ENCODE measurements around the gene STK38L. TPM values are rescaled to one million over a fixed set of nuclear protein-coding genes. Genes with fewer than 3 reads are reported as not detected.

The STK38L gene
- total RNA-seq, 2 donors from 2014 or later, result 13.7 to 14.5 TPM

DNA sequence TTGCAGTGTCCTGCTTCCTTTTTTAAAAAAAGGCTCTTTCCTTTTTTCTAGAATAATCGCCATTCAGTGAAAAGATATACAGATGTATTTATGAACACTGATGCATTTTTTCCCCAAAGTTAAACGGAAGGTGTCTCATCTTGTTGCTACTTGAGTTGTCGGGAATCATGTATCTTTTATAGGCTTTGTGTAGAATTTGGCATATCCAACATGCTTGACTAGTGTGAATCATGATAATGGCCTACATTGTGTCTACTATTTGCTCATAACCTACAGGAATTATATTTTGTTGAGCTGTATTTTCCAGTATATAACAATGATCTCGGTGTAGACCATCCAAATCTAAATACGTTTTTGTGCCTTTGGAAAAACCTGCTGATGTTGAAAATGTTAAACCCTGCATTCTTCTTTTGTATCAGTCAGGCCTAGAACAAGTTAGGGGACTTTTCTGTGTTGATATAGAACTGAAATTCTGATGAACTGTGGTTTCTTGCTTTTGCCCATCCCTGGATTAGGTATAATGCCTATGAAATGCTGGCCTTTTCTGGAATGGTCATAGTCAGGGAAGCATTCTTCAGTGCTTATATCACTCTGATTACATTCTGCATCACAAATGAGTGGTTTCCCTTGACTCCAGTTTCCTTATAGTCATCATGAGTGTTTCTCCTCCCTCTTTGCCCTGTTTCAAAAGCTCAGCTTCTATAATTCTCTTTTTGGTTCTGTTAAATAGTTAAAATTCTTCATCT lies 99.3 kb downstream of the STK38L start:
- no peaks in the 10 kb centered on the region for H3K36me3 Mint-ChIP-seq
- no peak overlapping the region for H3K4me3 Mint-ChIP-seq
- H3K27me3 Mint-ChIP-seq, result peaks cover 5 to 6% of the 10 kb centered on the region in 2 donors
- H3K9me3 Mint-ChIP-seq, result no peaks in the 10 kb centered on the region
- DNase-seq (ENCODE audit: low spot score) (no peak), ATAC-seq (no peak)
- no peak overlapping the region for H3K27ac Mint-ChIP-seq
- peaks cover 0 to 9% of the 10 kb centered on the region in 2 donors for H3K4me1 Mint-ChIP-seq (ENCODE audit: low read depth in 2 of 2)

DNA sequence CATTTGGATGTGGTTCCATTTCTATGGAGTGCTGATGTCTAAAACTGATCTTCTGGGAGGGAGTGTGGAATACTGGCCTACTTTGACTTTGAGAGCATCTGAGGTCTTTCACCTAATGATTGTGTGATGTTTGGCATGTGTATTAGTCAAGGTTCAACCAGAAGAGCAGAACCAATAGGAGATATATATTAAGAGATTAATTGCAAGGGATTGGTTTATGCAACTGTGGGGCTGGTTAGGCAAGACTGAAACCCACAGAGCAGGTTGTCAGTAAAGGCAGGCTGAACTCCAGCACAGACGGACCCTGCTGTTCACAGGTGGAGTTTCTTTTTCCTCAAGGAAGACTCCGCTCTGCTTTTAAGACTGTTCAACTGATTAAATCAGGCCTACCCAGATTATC lies 100.2 kb downstream of the STK38L start:
- H3K27ac Mint-ChIP-seq, result no peak overlapping the region
- H3K27me3 Mint-ChIP-seq, result peaks cover 5 to 6% of the 10 kb centered on the region in 2 donors
- DNase-seq (ENCODE audit: low spot score) (no peak), ATAC-seq (no peak)
- no peaks in the 10 kb centered on the region for H3K9me3 Mint-ChIP-seq
- no peaks in the 10 kb centered on the region for H3K36me3 Mint-ChIP-seq
- H3K4me1 Mint-ChIP-seq (ENCODE audit: low read depth in 2 of 2), result peaks cover 0 to 7% of the 10 kb centered on the region in 2 donors
- H3K4me3 Mint-ChIP-seq, result no peak overlapping the region

DNA sequence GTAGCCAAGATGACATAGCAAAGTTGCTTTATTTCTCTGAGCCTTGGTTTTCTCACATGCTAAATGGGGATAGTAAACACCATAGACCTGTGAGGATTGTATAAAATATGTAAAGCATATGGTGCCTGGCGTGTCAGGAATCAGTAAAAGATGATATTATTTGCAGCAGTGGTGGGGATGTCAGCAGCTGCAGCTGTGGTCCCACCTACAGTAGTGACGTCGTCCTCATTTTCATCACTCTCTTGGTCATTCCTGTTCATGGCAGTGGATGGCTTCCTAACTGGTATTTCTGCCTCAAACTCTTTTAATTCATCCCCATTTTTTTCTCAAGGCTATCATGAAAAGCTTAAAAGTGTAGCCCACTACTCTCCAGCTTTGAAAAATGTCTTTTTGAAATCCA lies 100.7 kb downstream of the STK38L start:
- DNase-seq (ENCODE audit: low spot score) (no peak), ATAC-seq (no peak)
- Mint-ChIP-seq H3K4me3 (no peak overlapping the region), H3K4me1 (ENCODE audit: low read depth in 2 of 2) (peaks cover 0 to 7% of the 10 kb centered on the region in 2 donors), H3K9me3 (no peaks in the 10 kb centered on the region), H3K27me3 (peaks cover 5 to 6% of the 10 kb centered on the region in 2 donors), H3K36me3 (no peaks in the 10 kb centered on the region), H3K27ac (no peak overlapping the region)

DNA sequence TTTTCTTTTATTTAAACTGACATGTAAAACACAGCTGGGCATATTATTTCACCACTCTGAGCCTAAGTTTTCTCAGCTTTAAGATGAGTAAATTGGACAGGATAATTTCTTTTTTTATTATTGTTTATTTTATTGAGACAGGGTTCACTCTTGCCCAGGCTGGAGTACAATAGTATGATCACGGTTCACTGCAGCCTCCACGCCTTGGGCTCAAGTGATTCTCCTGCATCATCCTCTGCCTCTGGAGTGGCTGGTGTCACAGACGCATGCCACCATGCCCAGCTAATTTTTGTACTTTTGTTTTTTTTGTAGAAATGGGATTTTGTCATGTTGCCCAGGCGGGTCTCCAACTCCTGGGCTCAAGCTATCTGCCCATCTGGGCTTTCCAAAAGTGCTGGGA lies 101.3 kb downstream of the STK38L start:
- no peak for DNase-seq (ENCODE audit: low spot score)
- peaks cover 3 to 4% of the 10 kb centered on the region in 2 donors for H3K27me3 Mint-ChIP-seq
- no peaks in the 10 kb centered on the region for H3K36me3 Mint-ChIP-seq
- no peak for ATAC-seq
- no peaks in the 10 kb centered on the region for H3K9me3 Mint-ChIP-seq
- no peak overlapping the region for H3K4me3 Mint-ChIP-seq
- H3K27ac Mint-ChIP-seq, result no peak overlapping the region
- peaks cover 0 to 5% of the 10 kb centered on the region in 2 donors for H3K4me1 Mint-ChIP-seq (ENCODE audit: low read depth in 2 of 2)

DNA sequence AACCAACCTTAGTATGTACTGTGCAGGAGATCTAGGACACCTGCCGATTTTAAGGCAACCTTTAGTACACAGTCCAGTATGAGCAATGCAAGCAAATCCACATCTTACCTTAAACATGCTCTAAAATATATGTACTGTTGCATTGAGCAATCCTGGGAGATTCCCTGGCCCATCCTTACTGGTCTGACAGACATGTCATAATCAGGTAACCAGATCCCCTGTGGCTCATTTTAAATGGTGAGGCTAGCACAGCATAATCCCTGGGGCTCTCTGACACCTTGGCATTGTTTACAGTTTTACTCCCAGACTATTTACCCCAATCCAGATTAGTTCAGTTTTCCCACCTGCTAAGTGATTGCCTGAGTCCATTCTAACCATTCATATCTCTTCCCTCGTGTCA lies 103.7 kb downstream of the STK38L start:
- no peak for ATAC-seq
- H3K4me1 Mint-ChIP-seq (ENCODE audit: low read depth in 2 of 2), result peaks cover 0 to 5% of the 10 kb centered on the region in 2 donors
- H3K27me3 Mint-ChIP-seq, result peaks cover 0 to 3% of the 10 kb centered on the region in 2 donors
- no peak for DNase-seq (ENCODE audit: low spot score)
- no peaks in the 10 kb centered on the region for H3K9me3 Mint-ChIP-seq
- H3K36me3 Mint-ChIP-seq, result no peaks in the 10 kb centered on the region
- no peak overlapping the region for H3K27ac Mint-ChIP-seq
- H3K4me3 Mint-ChIP-seq, result no peak overlapping the region

DNA sequence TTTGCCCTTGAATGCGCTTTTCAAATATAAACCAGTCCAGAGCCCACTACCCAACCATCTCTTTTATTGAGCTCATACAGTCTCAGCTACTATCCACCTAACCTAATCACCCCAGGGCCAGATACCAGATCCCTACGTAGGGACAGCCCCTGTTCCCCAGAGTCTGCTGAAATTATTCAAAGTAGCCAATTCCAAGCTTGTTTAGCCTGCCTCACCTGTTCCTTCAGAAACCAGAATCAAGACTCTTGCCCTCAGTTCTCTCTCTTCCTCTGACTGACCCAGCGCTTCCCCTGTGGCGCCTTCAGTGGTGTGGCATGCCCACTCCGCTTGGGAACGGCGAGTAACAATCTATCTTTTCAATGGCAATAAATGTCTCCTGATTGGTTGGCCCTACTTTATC lies 107.4 kb downstream of the STK38L start:
- Mint-ChIP-seq H3K4me1 (ENCODE audit: low read depth in 2 of 2) (peaks cover 0 to 5% of the 10 kb centered on the region in 2 donors), H3K9me3 (no peaks in the 10 kb centered on the region), H3K4me3 (no peak overlapping the region), H3K36me3 (no peaks in the 10 kb centered on the region), H3K27ac (no peak overlapping the region), H3K27me3 (peaks cover 0 to 3% of the 10 kb centered on the region in 2 donors)
- no peak for ATAC-seq
- DNase-seq (ENCODE audit: low spot score), result no peak

DNA sequence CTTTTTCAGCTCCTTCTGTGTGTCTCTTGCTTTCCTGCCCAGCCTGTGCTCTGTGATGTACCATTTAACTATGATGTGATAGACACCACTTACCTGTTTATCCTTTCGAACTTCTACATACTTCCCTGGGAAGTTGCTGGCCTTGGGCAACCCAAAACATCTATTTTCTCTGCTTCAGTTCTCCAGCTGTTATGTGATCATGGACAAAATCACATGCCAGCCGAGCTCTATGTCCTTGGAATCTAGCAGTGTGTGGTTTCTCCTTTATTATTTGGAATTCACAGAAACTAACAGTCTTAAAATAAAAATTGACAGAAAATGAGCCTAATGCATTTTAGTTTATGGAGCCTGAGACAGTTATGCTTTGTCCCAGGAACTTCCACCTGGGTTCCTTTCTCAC lies 111.4 kb downstream of the STK38L start:
- no peaks in the 10 kb centered on the region for H3K36me3 Mint-ChIP-seq
- no peaks in the 10 kb centered on the region for H3K4me1 Mint-ChIP-seq (ENCODE audit: low read depth in 2 of 2)
- H3K4me3 Mint-ChIP-seq, result no peak overlapping the region
- H3K27ac Mint-ChIP-seq, result no peak overlapping the region
- DNase-seq (ENCODE audit: low spot score) (no peak), ATAC-seq (no peak)
- H3K9me3 Mint-ChIP-seq, result no peaks in the 10 kb centered on the region
- H3K27me3 Mint-ChIP-seq, result no peaks in the 10 kb centered on the region

DNA sequence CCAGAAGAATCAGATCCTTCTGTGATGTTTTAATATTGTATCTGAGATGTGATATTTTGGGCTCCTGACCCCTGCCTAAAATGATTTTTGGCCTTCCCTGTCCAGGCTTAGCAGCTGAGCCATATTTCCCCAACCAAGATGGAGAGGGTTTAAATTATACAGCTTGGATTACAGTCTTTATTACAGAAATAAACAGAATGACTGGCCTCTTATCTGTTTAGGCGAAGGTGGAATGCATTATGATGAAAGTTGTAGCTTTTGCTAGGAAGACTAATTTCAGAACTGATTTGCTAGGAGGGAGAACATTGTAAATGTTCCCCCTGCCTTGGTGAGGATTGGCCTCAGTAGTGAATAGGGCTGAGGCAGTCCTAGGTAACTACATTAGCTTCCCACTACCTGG lies 111.9 kb downstream of the STK38L start:
- Mint-ChIP-seq H3K27ac (no peak overlapping the region), H3K27me3 (no peaks in the 10 kb centered on the region), H3K4me3 (no peak overlapping the region), H3K4me1 (ENCODE audit: low read depth in 2 of 2) (no peaks in the 10 kb centered on the region), H3K9me3 (no peaks in the 10 kb centered on the region), H3K36me3 (no peaks in the 10 kb centered on the region)
- no peak for ATAC-seq
- no peak for DNase-seq (ENCODE audit: low spot score)

DNA sequence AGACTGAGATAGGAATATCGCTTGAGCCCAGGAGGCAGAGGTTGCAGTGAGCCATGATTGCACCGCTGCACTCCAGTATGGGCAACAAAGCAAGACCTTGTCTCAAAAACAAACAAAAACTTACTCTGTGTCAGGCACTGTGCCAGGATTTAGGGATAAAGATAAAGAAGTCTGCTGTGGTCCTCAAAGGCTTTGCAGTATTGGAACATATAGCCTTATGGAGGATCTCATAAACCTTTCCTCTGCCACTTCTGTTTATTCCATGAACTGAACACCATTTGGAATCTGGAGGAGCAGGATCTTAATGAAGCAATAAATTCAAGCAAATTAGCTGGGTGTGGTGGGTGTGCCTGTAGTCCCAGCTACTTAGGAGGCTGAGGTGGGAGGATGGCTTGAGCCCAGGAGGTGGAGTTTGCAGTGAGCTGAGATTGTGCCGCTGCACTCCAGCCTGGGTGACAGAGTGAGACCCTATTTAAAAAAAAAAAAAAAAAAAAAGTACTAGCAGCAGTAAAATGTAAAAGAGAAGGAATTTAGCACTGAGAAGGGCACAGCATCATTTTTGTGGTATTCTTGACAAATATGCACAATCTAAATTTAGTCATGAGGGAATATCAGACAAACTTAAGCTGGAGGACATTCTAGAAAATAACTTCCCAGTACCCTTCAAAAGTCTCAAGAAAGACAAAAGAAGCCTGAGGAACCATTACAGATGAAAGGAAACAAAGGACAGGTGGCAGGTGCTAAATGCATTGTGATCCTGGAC lies 115.7 kb downstream of the STK38L start:
- no peaks in the 10 kb centered on the region for H3K4me1 Mint-ChIP-seq (ENCODE audit: low read depth in 2 of 2)
- DNase-seq (ENCODE audit: low spot score) (no peak), ATAC-seq (no peak)
- no peaks in the 10 kb centered on the region for H3K36me3 Mint-ChIP-seq
- peaks cover 3 to 7% of the 10 kb centered on the region in 2 donors for H3K27me3 Mint-ChIP-seq
- no peak overlapping the region for H3K27ac Mint-ChIP-seq
- peaks cover 3% of the 10 kb centered on the region for H3K9me3 Mint-ChIP-seq
- no peak overlapping the region for H3K4me3 Mint-ChIP-seq

DNA sequence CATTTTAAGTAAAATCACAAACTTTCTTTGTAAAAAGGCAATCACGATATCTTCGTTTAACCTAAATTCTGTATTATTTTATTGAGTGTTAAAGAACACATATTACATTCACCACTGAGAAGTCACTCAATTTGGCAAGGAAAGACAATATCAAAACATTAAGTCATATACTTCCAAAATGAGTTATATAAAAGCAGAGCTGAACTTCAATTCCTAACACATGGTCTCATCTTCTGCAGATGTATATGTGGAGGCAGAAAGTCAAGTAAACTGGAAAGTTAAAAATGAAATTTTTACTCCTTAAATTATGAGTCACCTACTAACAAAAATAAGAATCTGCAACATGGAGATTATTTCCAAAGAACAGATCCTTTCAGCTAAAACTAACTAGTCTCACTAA lies 117.3 kb downstream of the STK38L start:
- H3K4me1 Mint-ChIP-seq (ENCODE audit: low read depth in 2 of 2), result no peaks in the 10 kb centered on the region
- H3K36me3 Mint-ChIP-seq, result no peaks in the 10 kb centered on the region
- peaks cover 3% of the 10 kb centered on the region for H3K9me3 Mint-ChIP-seq
- H3K27ac Mint-ChIP-seq, result no peak overlapping the region
- H3K27me3 Mint-ChIP-seq, result peaks cover 3 to 7% of the 10 kb centered on the region in 2 donors
- ATAC-seq, result no peak
- DNase-seq (ENCODE audit: low spot score), result no peak
- no peak overlapping the region for H3K4me3 Mint-ChIP-seq

DNA sequence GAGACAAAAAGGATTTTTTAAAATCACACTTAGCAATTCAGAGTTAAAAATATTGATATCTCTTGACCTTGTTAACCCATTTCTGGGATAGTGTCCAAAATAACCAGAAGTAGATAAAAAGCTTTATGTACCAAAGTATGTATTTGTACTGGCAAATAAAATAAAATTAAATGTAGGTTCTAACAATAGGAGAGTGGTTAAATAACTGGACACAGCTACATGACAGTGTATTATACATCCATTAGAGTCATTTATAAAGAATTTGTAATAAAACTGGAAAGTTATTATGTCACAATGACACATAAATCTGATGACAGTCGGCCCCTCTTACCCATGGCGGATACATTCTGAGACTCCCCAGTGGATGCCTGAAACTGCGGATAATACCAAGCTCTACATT lies 122.5 kb downstream of the STK38L start:
- no peak for ATAC-seq
- peaks cover 3% of the 10 kb centered on the region for H3K9me3 Mint-ChIP-seq
- no peak overlapping the region for H3K4me3 Mint-ChIP-seq
- peaks cover 10% of the 10 kb centered on the region for H3K36me3 Mint-ChIP-seq
- no peak for DNase-seq (ENCODE audit: low spot score)
- H3K4me1 Mint-ChIP-seq (ENCODE audit: low read depth in 2 of 2), result no peaks in the 10 kb centered on the region
- no peak overlapping the region for H3K27ac Mint-ChIP-seq
- peaks cover 3 to 7% of the 10 kb centered on the region in 2 donors for H3K27me3 Mint-ChIP-seq

DNA sequence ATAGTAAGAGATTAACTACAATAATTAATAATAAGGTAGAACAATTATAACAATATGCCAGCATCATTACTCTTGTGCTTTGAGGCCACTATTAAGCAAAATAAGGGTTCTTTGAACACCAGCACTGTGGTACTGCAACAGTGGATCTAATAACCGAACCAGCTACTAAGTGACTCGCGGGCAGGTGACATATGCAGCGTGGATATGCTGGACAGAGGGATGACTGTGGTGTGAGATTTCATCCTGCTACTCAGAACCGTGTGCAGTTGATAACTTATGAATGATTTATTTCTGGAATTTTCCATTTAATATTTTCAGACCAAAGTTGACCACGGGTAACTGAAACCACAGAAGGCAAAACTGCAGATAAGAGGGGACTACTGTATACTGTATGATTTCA lies 123.0 kb downstream of the STK38L start:
- Mint-ChIP-seq H3K9me3 (peaks cover 3% of the 10 kb centered on the region), H3K4me1 (ENCODE audit: low read depth in 2 of 2) (no peaks in the 10 kb centered on the region), H3K36me3 (peaks cover 10% of the 10 kb centered on the region), H3K27ac (no peak overlapping the region), H3K27me3 (peaks cover 3 to 7% of the 10 kb centered on the region in 2 donors), H3K4me3 (no peak overlapping the region)
- ATAC-seq (no peak), DNase-seq (ENCODE audit: low spot score) (no peak)

All from natural killer cell treated with Interleukin-12 subunit alpha and Interleukin-12 subunit beta and Interleukin-15 and Interleukin-18, amount 100 ng/mL, for 72 hours (primary cell).